Muscle layer of duodenum (tissue), 2 donors: Measurements from ENCODE around the gene C19orf81.

Experiments used
- H3K27ac ChIP-seq: one replicate; pipeline ENCODE4 v1.7.0; 2013; ENCODE audit warnings: mild to moderate bottlenecking, low read length
- H3K27me3 ChIP-seq: one replicate; pipeline ENCODE4 v1.7.0; 2013; ENCODE audit warnings: low read depth, mild to moderate bottlenecking, control low read depth, low read length
- H3K36me3 ChIP-seq, 2 donors: one replicate each; pipeline ENCODE4 v1.7.0; 2013; ENCODE audit warnings: low read length in 2 of 2, control low read depth in 1 of 2, mild to moderate bottlenecking in 1 of 2; ENCODE audit not compliant: insufficient read depth in 2 of 2, control insufficient read depth in 1 of 2
- H3K4me1 ChIP-seq, 2 donors: one replicate each; pipeline ENCODE4 v1.7.0; 2013; ENCODE audit warnings: low read length in 2 of 2, mild to moderate bottlenecking in 2 of 2, control low read depth in 1 of 2, moderate library complexity in 1 of 2; ENCODE audit not compliant: insufficient read depth in 2 of 2, control insufficient read depth in 1 of 2
- H3K4me3 ChIP-seq, 2 donors: one replicate each; pipeline ENCODE4 v1.7.0; 2013; ENCODE audit warnings: low read length in 2 of 2, low read depth in 1 of 2, mild to moderate bottlenecking in 1 of 2
- H3K9me3 ChIP-seq, 2 donors: one replicate each; pipeline ENCODE4 v1.7.0; 2013; ENCODE audit warnings: low read length in 2 of 2, control low read depth in 1 of 2, mild to moderate bottlenecking in 1 of 2; ENCODE audit not compliant: control insufficient read depth in 1 of 2
- donor health status: healthy.

Gene C19orf81

DNA sequence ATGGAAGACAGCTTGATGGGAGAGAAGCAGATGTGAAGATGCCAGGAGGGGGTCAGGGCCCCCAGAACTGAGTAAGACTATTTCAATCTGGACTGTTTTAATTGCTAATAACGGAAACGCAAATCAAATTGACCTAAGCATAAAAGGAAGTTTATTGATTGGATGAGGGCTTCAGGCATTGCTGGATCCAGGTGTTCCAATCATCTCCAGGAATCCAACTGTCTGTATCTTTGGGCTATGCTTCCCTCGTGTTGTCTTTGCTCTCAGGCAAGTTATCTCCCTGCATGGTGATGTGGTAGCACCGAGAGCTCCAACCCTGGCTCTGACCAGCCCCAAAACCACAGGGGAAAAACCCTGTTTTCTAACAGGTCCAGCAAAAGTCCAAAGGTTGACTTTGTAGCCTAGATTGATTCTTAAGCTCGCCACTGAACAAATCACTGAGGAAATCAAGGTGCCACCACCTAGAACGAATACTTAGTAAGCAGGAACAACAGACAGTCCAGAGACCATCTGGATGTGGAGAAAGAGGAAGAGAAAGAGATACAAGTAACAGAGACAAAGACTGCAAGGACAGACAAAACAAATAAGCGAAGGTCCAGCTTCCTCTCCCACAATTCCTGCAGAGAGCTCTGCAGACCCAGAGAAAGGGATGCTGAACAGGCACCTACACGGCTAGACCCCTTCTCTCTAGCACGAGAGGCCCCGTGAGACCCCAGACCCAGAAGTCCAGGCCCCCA, 1.2 kb upstream of the C19orf81 start:
- no peak overlapping the region for H3K27ac ChIP-seq
- H3K36me3 ChIP-seq, result no peaks in the 10 kb centered on the region
- no peaks in the 10 kb centered on the region for H3K9me3 ChIP-seq
- peaks cover 3% of the 10 kb centered on the region for H3K27me3 ChIP-seq
- no peaks in the 10 kb centered on the region for H3K4me1 ChIP-seq
- H3K4me3 ChIP-seq, result no peak overlapping the region

DNA sequence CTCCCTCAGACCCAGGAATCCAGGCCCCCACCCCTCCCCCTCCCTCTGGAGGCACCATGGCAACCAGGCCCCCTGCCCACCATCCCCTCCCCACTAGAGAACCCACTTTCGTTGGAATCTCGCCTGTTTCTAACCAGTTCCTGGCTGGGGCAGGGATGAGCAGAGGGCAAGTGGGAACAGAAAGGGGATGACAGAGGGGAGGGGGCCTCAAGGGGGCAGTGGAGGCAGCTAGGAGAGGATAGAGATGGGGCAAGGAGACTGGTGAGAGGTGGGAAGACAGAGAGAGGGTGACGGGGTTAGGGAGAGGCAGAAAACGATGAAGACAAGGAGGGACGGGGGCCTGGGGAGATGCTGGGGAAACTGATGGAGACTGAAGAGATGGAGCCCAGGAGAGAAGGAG, 586 bp upstream of the C19orf81 start:
- peaks cover 3% of the 10 kb centered on the region for H3K27me3 ChIP-seq
- H3K27ac ChIP-seq, result no peak overlapping the region
- no peaks in the 10 kb centered on the region for H3K36me3 ChIP-seq
- H3K4me1 ChIP-seq, result no peaks in the 10 kb centered on the region
- H3K4me3 ChIP-seq, result no peak overlapping the region
- H3K9me3 ChIP-seq, result no peaks in the 10 kb centered on the region

GRCh38 chr19:50651174-50651573, 1.9 kb downstream of the C19orf81 start:
- Histone ChIP-seq H3K4me1 (no peaks in the 10 kb centered on the region), H3K9me3 (peaks cover 0 to 4% of the 10 kb centered on the region in 2 donors), H3K27ac (no peak overlapping the region), H3K27me3 (peaks cover 6% of the 10 kb centered on the region), H3K4me3 (no peak overlapping the region), H3K36me3 (no peaks in the 10 kb centered on the region)

DNA sequence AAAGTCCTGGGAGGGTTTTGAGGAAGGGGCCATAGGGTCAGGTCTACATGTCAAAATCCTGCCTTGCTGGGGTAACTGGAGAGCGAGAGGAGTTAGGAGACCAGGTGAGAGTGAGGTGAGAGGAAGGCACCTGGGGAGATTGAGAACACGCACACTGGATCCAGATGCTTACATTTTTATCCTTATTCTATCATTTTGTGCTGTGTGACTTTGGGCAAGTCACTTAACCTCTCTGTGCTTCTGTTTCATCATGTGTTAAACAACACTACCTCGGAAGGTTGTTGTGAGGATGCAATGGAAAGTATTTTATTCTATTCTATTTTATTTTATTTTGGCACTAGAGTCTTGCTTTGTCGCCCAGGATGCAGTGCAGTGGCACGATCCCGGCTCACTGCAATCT, 3.5 kb downstream of the C19orf81 start:
- no peak overlapping the region for H3K4me3 ChIP-seq
- H3K4me1 ChIP-seq, result no peaks in the 10 kb centered on the region
- H3K36me3 ChIP-seq, result no peaks in the 10 kb centered on the region
- H3K9me3 ChIP-seq, result peaks cover 0 to 4% of the 10 kb centered on the region in 2 donors
- H3K27ac ChIP-seq, result no peak overlapping the region
- peaks cover 6% of the 10 kb centered on the region for H3K27me3 ChIP-seq

- peaks cover 0 to 4% of the 10 kb centered on the region in 2 donors for H3K9me3 ChIP-seq
- no peak overlapping the region for H3K27ac ChIP-seq
- H3K36me3 ChIP-seq, result no peaks in the 10 kb centered on the region
- H3K4me3 ChIP-seq, result no peak overlapping the region
- H3K4me1 ChIP-seq, result peaks cover 0 to 12% of the 10 kb centered on the region in 2 donors
- peaks cover 10% of the 10 kb centered on the region for H3K27me3 ChIP-seq
Measured at GRCh38 chr19:50654882-50655281, 5.6 kb downstream of the C19orf81 start.

GRCh38 chr19:50657222-50657669, 8.0 kb downstream of the C19orf81 start:
- no peak overlapping the region for H3K4me3 ChIP-seq
- peaks cover 0 to 4% of the 10 kb centered on the region in 2 donors for H3K9me3 ChIP-seq
- H3K4me1 ChIP-seq, result peaks cover 0 to 12% of the 10 kb centered on the region in 2 donors
- peaks cover 10% of the 10 kb centered on the region for H3K27me3 ChIP-seq
- H3K36me3 ChIP-seq, result no peaks in the 10 kb centered on the region
- no peak overlapping the region for H3K27ac ChIP-seq

DNA sequence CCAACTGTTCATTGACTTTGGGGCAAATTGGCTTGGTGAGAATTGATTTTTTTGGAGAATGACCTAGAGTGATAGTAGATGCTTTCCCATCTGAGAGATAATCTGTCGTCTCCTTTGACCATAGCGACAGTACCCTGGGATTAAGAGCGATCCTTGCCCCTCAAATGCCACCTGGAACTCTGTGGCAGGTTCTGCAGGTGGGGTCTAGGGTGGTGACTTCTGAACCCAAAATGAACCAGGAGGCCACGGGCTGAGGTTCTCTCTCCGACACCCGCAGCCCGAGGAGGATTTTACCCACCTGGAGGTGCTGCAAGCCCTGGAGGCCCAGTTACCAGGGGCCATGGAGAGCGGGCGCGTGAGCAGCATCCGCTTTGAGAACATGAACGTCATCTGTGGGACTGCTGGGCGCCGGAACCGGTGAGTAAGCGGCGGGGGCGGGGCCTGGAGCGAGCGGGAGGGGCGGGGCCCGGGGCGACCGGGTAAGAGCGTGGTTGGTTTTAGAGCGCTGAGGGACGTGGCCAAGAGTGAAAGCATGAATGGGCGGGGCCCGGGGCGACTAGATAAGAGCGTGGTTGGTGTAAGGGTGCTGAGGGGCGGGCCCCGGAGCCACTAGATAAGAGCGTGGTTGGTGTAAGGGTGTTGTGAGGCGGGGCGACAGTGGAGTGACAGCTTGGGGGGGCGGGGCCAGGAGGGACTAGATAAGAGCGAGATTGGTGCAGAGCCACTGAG, 8.6 kb downstream of the C19orf81 start:
- Histone ChIP-seq H3K4me1 (peaks cover 0 to 12% of the 10 kb centered on the region in 2 donors), H3K9me3 (peaks cover 0 to 4% of the 10 kb centered on the region in 2 donors), H3K27ac (no peak overlapping the region), H3K36me3 (no peaks in the 10 kb centered on the region), H3K4me3 (peak overlapping the region; percentile 5 to 53), H3K27me3 (peaks cover 10% of the 10 kb centered on the region)

DNA sequence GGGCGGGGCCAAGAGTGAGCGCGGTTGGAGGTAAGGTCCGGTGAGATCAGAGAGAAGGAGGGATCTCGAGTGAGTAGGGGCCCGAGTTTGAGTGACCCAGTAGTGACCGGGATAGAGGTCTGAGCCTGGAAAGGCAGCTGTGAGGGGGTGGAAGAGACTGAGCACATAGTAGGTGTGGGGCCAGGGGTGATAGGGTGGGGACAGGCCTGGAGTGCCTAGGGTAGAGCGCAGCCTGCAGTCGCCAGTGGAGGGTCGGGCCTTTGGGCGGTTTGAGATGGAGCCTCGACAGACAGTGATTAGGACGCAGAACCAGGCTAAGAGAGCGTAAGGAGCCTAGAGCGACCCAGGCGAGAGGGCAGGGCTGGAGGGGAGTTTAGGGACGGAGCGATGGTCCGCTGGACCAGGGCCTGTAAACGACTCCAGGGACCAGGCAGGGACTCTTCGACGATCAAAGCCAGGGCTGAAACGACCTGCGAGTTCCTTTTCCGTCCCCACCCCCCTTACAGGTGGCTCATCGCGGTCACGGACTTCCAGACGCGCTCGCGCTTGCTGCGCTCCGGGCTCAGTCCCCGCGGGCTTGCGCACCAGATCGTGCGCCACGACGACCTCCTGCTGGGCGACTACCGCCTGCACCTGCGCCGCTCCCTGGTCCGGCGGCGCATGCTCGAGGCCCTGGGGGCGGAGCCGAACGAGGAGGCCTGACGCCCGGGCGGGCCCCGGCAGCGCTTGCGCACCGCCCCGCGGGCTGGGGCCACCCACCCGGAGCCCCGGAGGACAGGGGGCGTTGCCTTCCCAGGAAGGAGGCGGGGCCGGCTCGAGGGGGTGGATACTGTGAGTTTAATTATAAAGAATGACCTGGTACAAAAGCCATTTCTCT, 9.4 kb downstream of the C19orf81 start:
- peaks cover 10% of the 10 kb centered on the region for H3K27me3 ChIP-seq
- H3K9me3 ChIP-seq, result peaks cover 0 to 4% of the 10 kb centered on the region in 2 donors
- H3K4me1 ChIP-seq, result peaks cover 0 to 12% of the 10 kb centered on the region in 2 donors
- no peak overlapping the region for H3K27ac ChIP-seq
- peak overlapping the region; percentile 5 to 53 for H3K4me3 ChIP-seq
- no peaks in the 10 kb centered on the region for H3K36me3 ChIP-seq

GRCh38 chr19:50659318-50660087, 10.3 kb downstream of the C19orf81 start:
- Histone ChIP-seq H3K4me3 (peak overlapping the region in 1 of 2 donors; percentile 53), H3K27ac (no peak overlapping the region), H3K4me1 (peaks cover 0 to 12% of the 10 kb centered on the region in 2 donors), H3K36me3 (no peaks in the 10 kb centered on the region), H3K9me3 (peaks cover 0 to 4% of the 10 kb centered on the region in 2 donors), H3K27me3 (peaks cover 10% of the 10 kb centered on the region)

- Histone ChIP-seq H3K9me3 (peaks cover 0 to under 1% of the 10 kb centered on the region in 2 donors), H3K4me3 (no peak overlapping the region), H3K4me1 (peaks cover 0 to 12% of the 10 kb centered on the region in 2 donors), H3K27me3 (peaks cover 10% of the 10 kb centered on the region), H3K36me3 (no peaks in the 10 kb centered on the region), H3K27ac (no peak overlapping the region)
Measured at GRCh38 chr19:50660088-50660366, 10.8 kb downstream of the C19orf81 start.
